Upper lobe of left lung (tissue), 4 donors: ENCODE measurements around the gene CPNE5.

Experiments used
- CTCF ChIP-seq, 6 experiments: fragments of 450-650 bp in 4 of 6; fragments of 200-600 bp in 2 of 6; sonication (generic) in 2 of 6; IDR thresholded peaks; one replicate each; pipeline ENCODE4 v1.5.1; 2016 to 2019; ENCODE audit warnings: antibody characterized with exemption in 6 of 6
- POLR2A ChIP-seq, 4 donors: fragments of 450-650 bp; IDR thresholded peaks; one replicate each; pipeline ENCODE4 v1.5.1; 2016 to 2017; ENCODE audit warnings: antibody characterized with exemption in 4 of 4, mild to moderate bottlenecking in 2 of 4

GRCh38 chr6:36862164-36862847, 23.1 kb upstream of the CPNE5 start:
- TF ChIP-seq POLR2A (IDR thresholded peaks at IDR 0.05) (no peak), CTCF (IDR thresholded peaks at IDR 0.05) (no peak)
